Measurements from ENCODE around the gene MIER3.

Gene MIER3

DNA sequence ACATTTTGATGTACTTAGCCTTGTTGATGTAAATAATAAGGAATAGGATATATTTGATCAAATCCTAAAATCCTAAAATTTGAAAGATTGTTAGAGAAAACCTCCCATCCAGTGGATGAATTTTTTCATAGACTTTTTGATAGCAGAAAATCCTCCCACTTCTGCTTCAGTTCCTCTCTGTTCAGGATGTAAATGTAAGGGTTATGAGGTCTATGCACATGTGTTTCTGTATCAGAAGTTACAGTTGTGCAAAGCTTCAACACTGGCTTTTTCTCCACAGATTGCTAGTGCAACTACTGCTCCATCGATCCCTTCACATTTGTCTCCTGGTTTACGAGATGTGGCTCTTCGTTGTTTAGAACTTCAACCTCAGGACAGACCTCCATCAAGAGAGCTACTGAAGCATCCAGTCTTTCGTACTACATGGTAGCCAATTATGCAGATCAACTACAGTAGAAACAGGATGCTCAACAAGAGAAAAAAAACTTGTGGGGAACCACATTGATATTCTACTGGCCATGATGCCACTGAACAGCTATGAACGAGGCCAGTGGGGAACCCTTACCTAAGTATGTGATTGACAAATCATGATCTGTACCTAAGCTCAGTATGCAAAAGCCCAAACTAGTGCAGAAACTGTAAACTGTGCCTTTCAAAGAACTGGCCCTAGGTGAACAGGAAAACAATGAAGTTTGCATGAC is 58.5 kb downstream of the MIER3 start:
- DNase-seq = no peak

DNA sequence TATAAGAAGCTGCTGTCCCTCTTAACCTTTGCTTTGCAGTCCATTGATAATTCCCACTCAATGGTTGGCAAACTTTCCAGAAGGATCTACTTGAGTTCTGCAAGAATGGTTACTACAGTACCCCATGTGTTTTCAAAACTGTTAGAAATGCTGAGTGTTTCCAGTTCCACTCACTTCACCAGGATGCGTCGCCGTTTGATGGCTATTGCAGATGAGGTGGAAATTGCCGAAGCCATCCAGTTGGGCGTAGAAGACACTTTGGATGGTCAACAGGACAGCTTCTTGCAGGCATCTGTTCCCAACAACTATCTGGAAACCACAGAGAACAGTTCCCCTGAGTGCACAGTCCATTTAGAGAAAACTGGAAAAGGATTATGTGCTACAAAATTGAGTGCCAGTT is 70.4 kb downstream of the MIER3 start:
- no peak for DNase-seq

DNA sequence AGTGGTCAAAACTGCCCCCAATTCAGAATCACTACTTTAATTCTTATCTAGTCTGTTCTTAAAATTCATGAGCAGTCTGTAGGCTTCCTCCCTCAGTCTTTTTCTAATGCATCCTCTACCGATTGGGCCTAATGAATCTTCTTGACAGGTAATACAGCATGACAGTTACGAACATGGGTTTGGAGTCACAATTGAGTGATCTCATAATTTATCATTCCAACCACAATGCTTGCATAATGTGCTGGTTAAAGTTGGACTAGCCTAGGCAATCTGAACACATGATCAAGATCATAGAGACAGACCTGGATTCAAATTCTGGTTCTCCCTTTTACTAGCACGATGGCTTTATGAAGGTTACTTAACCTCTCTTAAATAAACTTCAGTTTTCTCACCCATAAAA is 75.6 kb downstream of the MIER3 start:
- DNase-seq = no peak

DNA sequence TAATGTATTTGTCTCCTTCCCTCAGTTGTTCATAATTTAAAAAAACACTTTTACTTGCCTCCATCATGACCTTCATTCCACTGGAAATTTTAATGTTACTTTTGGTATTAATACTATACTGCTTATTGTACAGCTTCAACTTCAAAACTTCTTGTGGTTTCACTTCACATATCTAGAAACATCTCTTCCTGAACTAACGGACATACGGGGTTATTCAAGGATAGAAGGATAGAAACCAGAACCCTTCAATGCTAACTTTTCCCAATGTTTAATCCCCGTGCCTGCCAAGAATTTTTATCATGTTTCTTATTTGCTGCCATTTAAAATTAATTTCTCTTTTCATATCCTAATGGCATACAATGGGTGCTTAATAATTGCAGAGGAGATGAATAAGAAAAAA is 78.9 kb downstream of the MIER3 start:
- DNase-seq = no peak

DNA sequence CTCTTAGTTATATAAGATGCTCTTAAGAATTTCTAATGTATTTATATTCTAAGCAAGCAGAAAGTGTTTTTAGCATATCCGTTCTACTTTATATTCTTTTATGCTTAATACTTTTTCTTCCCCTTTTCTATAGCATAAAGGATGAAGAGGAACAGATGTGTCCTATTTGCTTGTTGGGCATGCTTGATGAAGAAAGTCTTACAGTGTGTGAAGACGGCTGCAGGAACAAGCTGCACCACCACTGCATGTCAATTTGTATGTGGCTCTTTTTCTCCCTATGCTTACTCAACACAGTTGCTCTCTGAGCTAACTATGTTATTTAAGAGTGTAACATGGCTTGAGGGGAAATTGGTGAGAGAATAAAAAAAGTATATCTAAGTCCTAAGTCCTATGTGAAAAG is 80.1 kb downstream of the MIER3 start:
- no peak for DNase-seq
